Endothelial cell of umbilical vein (primary cell): Measurements from ENCODE around the gene HYLS1.

ENCODE experiments used
- EZH2 ChIP-seq: IDR thresholded peaks from 2 replicates; pipeline ENCODE4 v1.6.1; 2012; ENCODE audit warnings: borderline replicate concordance, low read depth, mild to moderate bottlenecking, moderate library complexity, low read length, inconsistent platforms; ENCODE audit not compliant: severe bottlenecking
- JUN ChIP-seq: IDR thresholded peaks from 2 replicates; pipeline ENCODE4 v1.6.1; 2011; ENCODE audit warnings: borderline replicate concordance, low read depth; ENCODE audit not compliant: insufficient read length, insufficient read depth
- MYC ChIP-seq: IDR thresholded peaks from one replicate; pipeline ENCODE4 v1.6.1; 2011; ENCODE audit warnings: mild to moderate bottlenecking, low read depth, low read length
- POLR2A ChIP-seq: IDR thresholded peaks from 2 replicates; pipeline ENCODE4 v1.6.1; 2012; ENCODE audit warnings: low read depth, mild to moderate bottlenecking, control low read depth, low read length
- POLR2AphosphoS5 ChIP-seq: IDR thresholded peaks from 2 replicates; pipeline ENCODE4 v1.6.1; 2012; ENCODE audit warnings: low read depth, mild to moderate bottlenecking, control low read depth, low read length, moderate library complexity; ENCODE audit not compliant: insufficient read depth
- TF ChIP-seq, protein P1 (sequence below), 2 donors: IDR thresholded peaks; 1 replicate in 1 of 2; 2 replicates in 1 of 2; pipeline ENCODE4 v1.5.1; 2011; ENCODE audit warnings: low read length in 2 of 2, mild to moderate bottlenecking in 2 of 2, moderate library complexity in 2 of 2, control low read depth in 1 of 2, inconsistent platforms in 1 of 2, low read depth in 1 of 2; ENCODE audit not compliant: insufficient read depth in 1 of 2; ENCODE audit errors: extremely low read depth in 1 of 2

DNA sequence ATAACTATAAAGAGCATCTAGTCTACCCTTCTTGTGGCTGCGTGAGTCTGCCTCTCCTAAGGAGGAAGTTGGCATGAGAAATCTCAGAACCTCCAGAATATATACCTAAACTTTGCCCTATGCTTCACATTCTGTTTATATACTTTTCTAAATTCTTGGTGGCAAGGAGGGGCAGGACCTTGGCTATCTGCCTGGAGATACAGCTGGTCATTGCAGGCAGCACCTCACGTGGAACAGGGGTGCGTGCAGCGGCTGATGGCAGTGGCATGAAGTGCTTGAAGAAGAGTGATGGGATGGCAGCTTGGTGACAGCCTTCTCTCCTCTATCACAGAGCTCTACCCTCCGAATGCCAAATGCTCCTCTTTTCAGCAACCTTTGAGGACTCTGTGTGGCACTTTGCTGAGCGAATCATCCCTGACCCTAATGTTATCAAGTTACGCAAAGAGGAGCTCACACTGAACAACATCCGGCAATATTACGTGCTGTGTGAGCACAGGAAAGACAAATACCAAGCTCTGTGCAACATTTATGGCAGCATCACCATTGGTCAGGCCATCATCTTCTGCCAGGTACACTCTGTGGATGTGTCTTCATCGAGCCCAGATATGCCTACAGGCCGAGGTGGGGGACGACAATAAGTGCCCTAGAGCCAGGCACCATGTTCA is 29.3 kb downstream of the HYLS1 start:
- TF ChIP-seq POLR2A (no peak), POLR2AphosphoS5 (no peak), EZH2 (no peak), JUN (no peak), MYC (no peak)
- TF ChIP-seq, protein P1, sequence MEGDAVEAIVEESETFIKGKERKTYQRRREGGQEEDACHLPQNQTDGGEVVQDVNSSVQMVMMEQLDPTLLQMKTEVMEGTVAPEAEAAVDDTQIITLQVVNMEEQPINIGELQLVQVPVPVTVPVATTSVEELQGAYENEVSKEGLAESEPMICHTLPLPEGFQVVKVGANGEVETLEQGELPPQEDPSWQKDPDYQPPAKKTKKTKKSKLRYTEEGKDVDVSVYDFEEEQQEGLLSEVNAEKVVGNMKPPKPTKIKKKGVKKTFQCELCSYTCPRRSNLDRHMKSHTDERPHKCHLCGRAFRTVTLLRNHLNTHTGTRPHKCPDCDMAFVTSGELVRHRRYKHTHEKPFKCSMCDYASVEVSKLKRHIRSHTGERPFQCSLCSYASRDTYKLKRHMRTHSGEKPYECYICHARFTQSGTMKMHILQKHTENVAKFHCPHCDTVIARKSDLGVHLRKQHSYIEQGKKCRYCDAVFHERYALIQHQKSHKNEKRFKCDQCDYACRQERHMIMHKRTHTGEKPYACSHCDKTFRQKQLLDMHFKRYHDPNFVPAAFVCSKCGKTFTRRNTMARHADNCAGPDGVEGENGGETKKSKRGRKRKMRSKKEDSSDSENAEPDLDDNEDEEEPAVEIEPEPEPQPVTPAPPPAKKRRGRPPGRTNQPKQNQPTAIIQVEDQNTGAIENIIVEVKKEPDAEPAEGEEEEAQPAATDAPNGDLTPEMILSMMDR (IDR thresholded peaks at IDR 0.05; ENCODE audit: extremely low read depth in 1 of 2, insufficient read depth in 1 of 2, low read depth in 1 of 2, low read length in 2 of 2) = no peak
